DOHH2 (cell line): ENCODE measurements around the gene ADGRG6.

ENCODE experiments used
- CTCF ChIP-seq: fragments of 200-600 bp; sonication (generic); IDR thresholded peaks from one replicate; pipeline ENCODE4 v1.5.1; 2014; ENCODE audit warnings: antibody characterized with exemption, mild to moderate bottlenecking, low read depth, low read length; ENCODE audit not compliant: poor library complexity, severe bottlenecking
- EZH2phosphoT487 ChIP-seq: fragments of 200-600 bp; sonication (generic); IDR thresholded peaks from 2 replicates; pipeline ENCODE4 v1.6.1; 2017; ENCODE audit warnings: borderline replicate concordance, mild to moderate bottlenecking, antibody characterized with exemption, low read length, moderate library complexity, mixed read lengths

GRCh38 chr6:142334294-142334693 is 32.5 kb downstream of the ADGRG6 start:
- no peak for TF ChIP-seq CTCF
- no peak for TF ChIP-seq EZH2phosphoT487
